HG02642 (cell line): ENCODE results near the gene BDKRB2.
"Not testable (repeated sequence)": the region's sequence is repeated elsewhere in the genome, so short reads cannot be mapped to it uniquely, and the experiment has no call there.

Experiments
- ATAC-seq: cut with Tn5 transposase; IDR thresholded peaks from one replicate; pipeline ENCODE4 v1.9.1; 2021; ENCODE audit warnings: mild to moderate bottlenecking; ENCODE audit not compliant: unreplicated experiment, poor library complexity

BDKRB2 gene

DNA sequence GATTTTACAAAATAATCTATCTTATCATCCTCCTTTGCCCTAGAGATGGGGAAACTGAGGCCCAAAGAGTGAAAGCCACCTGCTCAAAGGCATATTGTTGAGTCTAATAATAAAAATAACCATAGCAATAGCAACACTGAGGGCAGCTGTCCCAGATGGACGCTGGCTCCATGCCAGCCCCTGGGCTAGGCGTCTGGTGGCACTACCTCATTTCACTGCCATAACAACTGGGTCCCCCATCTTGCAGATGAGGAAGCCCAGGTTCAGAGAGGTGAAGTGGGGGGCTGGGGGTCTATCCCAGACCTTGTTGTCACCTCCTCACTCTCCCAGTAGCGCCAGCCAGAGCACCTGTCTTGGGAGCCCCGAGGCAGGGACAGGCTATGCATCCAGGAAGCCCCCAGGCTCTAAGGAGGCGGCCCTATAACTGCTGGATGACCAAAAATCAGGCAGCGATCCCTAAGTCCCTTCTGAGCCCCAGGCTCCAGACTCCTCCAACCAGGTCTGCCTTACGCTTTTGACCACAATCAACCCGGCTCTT, 12.8 kb downstream of the BDKRB2 start:
- ATAC-seq: no peak

GRCh38 chr14:96221109-96221650, 16.5 kb downstream of the BDKRB2 start:
- no peak for ATAC-seq

- ATAC-seq: no peak
These were observed 17.2 kb downstream of the BDKRB2 start for GRCh38 chr14:96221841-96222240.

- no peak for ATAC-seq
These were observed 19.9 kb downstream of the BDKRB2 start for GRCh38 chr14:96224480-96225096.

DNA sequence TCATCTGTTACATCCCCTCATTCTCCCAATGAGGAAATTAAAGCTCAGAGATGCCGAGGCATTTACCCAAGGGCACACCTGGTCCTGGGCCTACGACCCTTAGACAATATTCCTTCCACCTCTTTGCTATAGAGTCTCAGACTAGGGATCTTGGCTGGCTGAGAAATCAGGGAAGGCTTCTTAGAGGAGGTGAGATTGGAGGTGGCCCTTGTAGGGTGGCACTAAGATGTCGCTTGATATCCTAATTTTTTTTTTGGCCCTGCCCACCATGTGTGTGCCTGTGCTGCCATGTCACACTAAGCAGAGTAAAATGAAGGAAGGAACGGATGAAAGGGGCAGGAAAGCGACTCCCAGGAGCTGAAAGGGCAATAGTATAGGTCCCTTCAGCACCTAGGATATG, 20.6 kb downstream of the BDKRB2 start:
- no peak for ATAC-seq

DNA sequence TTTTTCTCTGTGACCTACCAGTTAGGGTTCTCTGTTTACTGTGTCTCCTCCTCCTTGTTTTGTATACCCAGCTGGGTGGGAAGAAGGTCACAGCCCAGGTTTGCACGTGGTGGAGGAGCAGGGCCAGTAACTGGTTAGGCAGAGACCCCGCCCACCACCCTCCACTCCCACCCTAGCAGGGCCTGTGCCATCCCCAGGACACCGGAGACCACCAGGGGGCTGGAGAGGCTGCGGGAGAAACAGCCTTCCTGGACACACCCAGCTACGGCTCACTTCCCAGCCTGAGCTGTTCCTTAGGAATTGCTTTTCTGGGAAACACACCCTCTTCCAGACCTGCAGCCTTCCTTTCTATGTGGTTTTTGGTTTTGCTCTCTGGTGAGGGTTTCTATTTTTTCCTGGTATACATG, 21.1 kb downstream of the BDKRB2 start:
- no peak for ATAC-seq

GRCh38 chr14:96227428-96227827, 22.8 kb downstream of the BDKRB2 start:
- ATAC-seq: no peak

GRCh38 chr14:96229315-96229714, 24.7 kb downstream of the BDKRB2 start:
- no peak for ATAC-seq

- ATAC-seq: no peak
These were observed 26.4 kb downstream of the BDKRB2 start for GRCh38 chr14:96231056-96231455.

DNA sequence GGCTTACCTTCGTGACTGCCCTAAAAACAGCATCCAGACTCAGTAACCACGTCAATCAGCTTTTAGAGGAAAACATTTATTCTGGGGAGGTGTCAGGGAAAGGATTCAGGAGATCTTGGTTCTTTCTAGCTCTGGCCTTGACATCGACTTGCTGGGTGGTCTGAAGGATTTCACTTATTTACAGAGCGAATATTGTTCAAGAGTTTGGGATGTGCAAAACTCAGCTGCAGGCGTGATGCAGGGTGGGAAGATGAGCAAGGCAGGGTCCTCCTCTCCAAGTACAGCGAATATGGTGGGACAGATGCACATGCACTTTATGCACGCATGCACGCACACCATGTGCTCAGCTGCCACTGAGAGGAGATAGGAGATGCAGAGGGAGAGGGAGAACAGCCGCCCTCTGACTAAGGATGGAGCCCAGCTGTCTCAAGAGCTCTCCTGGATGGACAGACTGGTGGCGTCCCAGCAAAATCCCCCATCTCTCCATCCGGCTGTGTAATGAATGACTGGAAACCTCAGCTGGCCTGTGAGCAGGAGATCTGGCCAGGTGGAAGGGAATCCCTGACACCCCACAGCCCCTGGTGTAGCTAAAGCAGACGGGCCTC, 27.0 kb downstream of the BDKRB2 start:
- ATAC-seq: no peak

DNA sequence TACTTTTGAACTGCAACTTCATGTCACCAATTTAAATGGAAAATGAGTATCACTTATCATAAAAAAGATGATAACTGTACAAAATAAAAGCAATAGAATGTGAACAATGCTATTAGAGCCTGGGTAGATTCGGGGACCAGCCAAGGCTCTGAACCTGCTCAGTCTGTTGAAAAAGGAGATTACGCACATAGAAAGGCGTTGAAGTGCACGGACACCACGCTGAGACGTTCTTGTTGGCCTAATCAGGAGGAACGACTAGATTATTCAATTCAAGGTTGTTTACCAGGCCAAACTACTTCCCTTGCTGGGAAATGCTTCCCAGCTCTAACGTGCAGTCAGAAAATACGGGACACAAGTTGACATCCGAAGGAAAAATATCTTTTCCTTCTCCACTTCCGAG, 27.9 kb downstream of the BDKRB2 start:
- no peak for ATAC-seq

GRCh38 chr14:96233661-96234060, 29.0 kb downstream of the BDKRB2 start:
- no peak for ATAC-seq

DNA sequence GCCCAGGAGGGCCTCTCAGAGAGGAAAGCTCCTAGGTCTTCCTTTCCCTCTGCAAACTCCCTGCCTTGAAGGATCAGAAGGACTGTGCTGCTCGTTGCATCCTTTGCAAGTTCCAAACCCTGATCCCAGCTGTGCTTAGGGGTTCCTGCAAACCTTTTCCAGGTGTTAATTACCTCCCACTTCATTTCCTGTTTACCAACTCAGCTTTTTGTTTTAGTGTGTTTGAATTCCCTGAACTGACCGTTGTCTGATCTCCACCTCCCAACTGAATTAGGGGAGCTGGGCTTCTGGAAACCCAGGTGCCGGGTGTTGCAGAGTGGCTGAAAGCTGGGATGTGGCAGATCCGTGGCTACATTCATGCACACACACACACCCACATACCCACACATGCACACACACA, 30.8 kb downstream of the BDKRB2 start:
- no peak for ATAC-seq

GRCh38 chr14:96237641-96238040, 33.0 kb downstream of the BDKRB2 start:
- ATAC-seq: no peak

- no peak for ATAC-seq
These were observed 34.1 kb downstream of the BDKRB2 start for GRCh38 chr14:96238676-96239265.

DNA sequence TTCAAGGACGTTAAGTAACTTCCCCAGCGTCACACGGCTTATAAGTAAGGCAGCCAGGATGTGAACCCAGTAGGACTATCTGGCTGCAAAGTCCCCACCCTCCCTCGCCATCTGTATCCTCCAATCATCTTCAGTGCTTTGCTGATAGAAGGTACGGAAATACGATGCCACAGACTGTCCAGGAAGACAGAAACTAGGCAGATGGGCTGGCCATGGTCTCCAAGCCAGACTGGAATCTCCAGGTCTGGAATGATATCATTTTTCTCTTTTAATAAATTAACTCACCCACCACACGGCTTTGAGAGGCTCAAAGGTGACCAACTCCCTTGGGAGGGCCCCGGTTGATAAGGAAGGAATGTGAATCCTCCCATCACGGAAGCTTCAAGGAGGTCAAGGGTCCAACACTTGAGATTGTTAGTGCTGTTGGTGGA, 35.1 kb downstream of the BDKRB2 start:
- ATAC-seq: no peak

DNA sequence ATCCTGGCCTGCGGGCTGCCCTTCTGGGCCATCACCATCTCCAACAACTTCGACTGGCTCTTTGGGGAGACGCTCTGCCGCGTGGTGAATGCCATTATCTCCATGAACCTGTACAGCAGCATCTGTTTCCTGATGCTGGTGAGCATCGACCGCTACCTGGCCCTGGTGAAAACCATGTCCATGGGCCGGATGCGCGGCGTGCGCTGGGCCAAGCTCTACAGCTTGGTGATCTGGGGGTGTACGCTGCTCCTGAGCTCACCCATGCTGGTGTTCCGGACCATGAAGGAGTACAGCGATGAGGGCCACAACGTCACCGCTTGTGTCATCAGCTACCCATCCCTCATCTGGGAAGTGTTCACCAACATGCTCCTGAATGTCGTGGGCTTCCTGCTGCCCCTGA, 36.0 kb downstream of the BDKRB2 start:
- no peak for ATAC-seq

- no peak for ATAC-seq
These were observed 37.5 kb downstream of the BDKRB2 start for GRCh38 chr14:96242126-96242525.

DNA sequence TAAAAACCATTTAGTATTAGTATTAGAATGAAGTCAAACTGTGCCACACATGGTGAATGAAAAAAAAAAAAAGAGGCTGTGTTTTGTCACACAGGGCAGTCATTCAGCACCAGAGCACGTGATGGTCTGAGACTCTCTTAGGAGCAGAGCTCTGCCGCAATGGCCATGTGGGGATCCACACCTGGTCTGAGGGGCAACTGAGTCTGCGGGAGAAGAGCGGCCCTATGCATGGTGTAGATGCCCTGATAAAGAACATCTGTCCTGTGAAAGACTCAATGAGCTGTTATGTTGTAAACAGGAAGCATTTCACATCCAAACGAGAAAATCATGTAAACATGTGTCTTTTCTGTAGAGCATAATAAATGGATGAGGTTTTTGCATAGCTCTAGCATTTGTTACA, 39.1 kb downstream of the BDKRB2 start:
- no peak for ATAC-seq

GRCh38 chr14:96245074-96245473, 40.4 kb downstream of the BDKRB2 start:
- ATAC-seq: not testable (repeated sequence)

- no peak for ATAC-seq
These were observed 41.3 kb downstream of the BDKRB2 start for GRCh38 chr14:96245710-96246538.
